Measurements from ENCODE around the gene SDCCAG8. TPM values are rescaled to one million over a fixed set of nuclear protein-coding genes. Genes with fewer than 3 reads are reported as not detected.

SDCCAG8 gene
- total RNA-seq, 2 donors from 2014 or later, result 18.4 to 18.8 TPM

DNA sequence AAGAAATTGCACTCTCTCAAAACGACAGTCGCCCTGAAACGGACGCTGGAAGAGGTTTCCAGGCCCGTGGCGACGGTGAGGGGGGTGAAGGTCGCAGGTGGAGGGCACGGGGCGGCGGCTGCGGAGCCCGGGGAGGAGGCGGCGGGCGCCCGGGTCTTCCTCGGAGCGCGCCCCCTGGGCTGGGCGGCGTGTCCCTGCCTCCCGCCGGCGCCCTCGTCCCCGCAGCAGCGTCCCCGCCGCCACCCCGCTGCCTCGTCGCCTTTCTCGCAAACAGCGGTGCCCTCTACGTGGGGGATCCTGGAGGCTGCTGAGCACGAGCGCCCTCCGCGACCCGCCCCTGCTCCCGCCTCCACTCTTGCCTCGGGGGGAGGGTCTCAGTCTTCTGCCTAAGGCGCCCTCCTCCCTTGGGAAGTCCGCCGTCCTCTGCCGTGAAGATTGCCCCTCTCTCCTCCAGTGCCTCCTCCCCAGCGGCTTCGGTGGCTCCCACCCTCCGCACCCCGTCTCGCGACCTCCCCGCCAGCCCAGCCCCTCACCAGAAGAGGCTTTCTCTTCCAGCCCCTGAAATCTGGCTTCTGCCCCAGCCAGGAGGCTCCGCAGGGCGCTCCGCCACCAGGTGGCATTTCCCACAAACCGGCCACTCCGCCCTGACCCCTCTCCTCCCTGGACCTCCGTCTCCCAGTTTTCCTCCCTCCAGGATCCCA lies 227.4 kb downstream of the SDCCAG8 start:
- DNase-seq, result no peak
- H3K4me3 ChIP-seq, result peak overlapping the region; percentile 16
- intact Hi-C loops (cut with DNase I), result no loop called here

DNA sequence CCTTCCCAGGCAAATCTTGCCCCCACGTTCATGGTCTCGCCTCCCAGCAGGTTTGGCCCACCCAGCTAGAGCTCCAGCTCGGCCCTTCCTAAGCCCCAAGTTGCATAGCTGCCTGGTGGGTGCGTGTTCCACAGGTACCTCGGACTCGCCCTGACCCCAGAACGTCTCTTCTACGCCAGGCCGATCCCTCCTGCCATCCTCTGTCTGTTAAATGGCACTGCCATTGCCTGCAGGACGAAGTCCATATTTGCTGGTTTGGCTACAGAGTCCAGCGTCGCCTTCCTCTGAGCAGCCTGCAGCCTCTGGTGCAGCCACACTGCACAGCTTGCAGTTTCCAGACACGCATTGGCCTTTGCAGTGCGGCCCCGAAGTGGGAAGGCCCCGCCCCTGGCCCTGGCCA lies 228.1 kb downstream of the SDCCAG8 start:
- Histone ChIP-seq H3K27ac (no peak overlapping the region), H3K9ac (ENCODE audit: low read depth in 2 of 2, low read length in 2 of 2) (no peak overlapping the region), H3K27me3 (no peaks in the 10 kb centered on the region), H3K4me3 (no peak overlapping the region), H3K9me3 (no peaks in the 10 kb centered on the region), H3K36me3 (no peaks in the 10 kb centered on the region), H3K4me1 (no peaks in the 10 kb centered on the region)
- intact Hi-C loops (cut with DNase I), result no loop called here
- DNase-seq, result no peak
- TF ChIP-seq, protein P1, sequence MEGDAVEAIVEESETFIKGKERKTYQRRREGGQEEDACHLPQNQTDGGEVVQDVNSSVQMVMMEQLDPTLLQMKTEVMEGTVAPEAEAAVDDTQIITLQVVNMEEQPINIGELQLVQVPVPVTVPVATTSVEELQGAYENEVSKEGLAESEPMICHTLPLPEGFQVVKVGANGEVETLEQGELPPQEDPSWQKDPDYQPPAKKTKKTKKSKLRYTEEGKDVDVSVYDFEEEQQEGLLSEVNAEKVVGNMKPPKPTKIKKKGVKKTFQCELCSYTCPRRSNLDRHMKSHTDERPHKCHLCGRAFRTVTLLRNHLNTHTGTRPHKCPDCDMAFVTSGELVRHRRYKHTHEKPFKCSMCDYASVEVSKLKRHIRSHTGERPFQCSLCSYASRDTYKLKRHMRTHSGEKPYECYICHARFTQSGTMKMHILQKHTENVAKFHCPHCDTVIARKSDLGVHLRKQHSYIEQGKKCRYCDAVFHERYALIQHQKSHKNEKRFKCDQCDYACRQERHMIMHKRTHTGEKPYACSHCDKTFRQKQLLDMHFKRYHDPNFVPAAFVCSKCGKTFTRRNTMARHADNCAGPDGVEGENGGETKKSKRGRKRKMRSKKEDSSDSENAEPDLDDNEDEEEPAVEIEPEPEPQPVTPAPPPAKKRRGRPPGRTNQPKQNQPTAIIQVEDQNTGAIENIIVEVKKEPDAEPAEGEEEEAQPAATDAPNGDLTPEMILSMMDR (IDR thresholded peaks at IDR 0.05), result no peak

More for the DNA sequence above, 227.4 kb downstream of the SDCCAG8 start:
- Histone ChIP-seq H3K36me3 (no peaks in the 10 kb centered on the region), H3K27me3 (no peaks in the 10 kb centered on the region), H3K9ac (ENCODE audit: low read depth in 2 of 2, low read length in 2 of 2) (peak overlapping the region in 1 of 2 donors; percentile 43), H3K4me1 (no peaks in the 10 kb centered on the region), H3K9me3 (no peaks in the 10 kb centered on the region), H3K27ac (no peak overlapping the region)
- TF ChIP-seq, protein P1 (IDR thresholded peaks at IDR 0.05), result no peak

DNA sequence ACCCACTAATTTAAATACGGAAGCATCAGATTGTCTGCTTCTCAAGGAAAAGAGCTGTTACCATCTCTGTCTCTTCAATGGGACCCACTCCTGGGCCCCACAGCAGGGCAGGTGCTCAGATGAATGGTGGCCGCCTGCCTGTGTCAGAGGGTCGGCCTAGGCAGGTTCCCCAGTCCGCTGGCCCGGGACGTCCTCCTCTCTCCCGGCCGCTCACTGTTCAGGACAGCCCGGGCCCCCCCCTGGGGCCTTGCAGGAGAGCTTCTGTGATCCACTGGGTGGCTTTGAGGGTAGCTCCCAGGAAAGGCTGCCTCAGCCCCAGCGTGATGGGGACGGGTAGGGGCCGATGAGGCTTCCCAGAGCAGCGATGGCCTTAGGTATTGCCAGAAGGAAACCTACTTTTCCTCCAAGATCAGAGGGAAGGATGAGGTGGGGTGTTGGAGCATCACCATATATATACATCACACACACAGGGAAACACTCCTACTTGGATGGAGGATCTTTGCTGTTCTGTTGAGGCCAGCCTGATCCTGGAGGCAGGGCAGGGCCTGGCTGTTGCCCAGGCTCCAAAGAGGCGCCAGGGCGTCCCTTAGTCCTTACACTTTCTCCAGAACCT lies 231.3 kb downstream of the SDCCAG8 start:
- DNase-seq, result no peak

DNA sequence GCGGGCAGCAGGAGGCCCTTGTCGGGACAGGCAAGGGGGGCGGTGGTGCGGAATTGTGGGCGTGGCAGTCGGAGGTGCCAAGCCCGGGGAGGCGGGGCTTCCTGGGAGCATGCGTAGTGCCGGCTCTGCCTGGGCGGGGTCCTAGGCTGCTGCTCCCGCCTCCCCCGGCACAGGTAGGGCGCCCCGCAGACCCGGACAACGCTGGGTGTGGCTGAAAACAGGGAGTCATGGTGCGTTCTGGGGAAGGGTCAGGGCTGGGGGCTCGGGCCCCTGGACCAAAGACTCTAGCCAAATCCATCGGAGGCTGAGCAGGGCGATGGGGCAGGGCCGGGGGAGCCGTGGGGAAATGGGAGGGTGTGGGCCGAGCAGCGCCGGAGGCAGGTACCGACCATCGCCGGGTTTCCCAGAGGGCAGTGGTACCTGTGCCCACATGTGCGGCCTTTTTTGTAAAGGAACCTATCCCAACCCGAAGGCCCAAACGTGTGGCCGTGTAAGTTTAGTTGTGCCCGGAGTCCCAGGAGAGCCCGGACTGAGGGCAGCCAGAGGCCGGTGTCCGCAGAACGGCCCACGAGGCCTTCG lies 231.9 kb downstream of the SDCCAG8 start:
- no peaks in the 10 kb centered on the region for H3K4me1 ChIP-seq
- no peaks in the 10 kb centered on the region for H3K27me3 ChIP-seq
- no peaks in the 10 kb centered on the region for H3K36me3 ChIP-seq
- H3K4me3 ChIP-seq, result no peak overlapping the region
- H3K27ac ChIP-seq, result no peak overlapping the region
- intact Hi-C loops (cut with DNase I), result no loop called here
- H3K9ac ChIP-seq (ENCODE audit: low read depth in 2 of 2, low read length in 2 of 2), result no peak overlapping the region
- no peaks in the 10 kb centered on the region for H3K9me3 ChIP-seq
- TF ChIP-seq, protein P1 (IDR thresholded peaks at IDR 0.05), result no peak
- peak; percentile 74 for DNase-seq

More for the DNA sequence above, 231.3 kb downstream of the SDCCAG8 start:
- Histone ChIP-seq H3K4me3 (no peak overlapping the region), H3K27me3 (no peaks in the 10 kb centered on the region), H3K9ac (ENCODE audit: low read depth in 2 of 2, low read length in 2 of 2) (no peak overlapping the region), H3K36me3 (no peaks in the 10 kb centered on the region), H3K4me1 (no peaks in the 10 kb centered on the region), H3K27ac (no peak overlapping the region), H3K9me3 (no peaks in the 10 kb centered on the region)
- TF ChIP-seq, protein P1 (IDR thresholded peaks at IDR 0.05), result no peak
- intact Hi-C loops (cut with DNase I), result no loop called here

DNA sequence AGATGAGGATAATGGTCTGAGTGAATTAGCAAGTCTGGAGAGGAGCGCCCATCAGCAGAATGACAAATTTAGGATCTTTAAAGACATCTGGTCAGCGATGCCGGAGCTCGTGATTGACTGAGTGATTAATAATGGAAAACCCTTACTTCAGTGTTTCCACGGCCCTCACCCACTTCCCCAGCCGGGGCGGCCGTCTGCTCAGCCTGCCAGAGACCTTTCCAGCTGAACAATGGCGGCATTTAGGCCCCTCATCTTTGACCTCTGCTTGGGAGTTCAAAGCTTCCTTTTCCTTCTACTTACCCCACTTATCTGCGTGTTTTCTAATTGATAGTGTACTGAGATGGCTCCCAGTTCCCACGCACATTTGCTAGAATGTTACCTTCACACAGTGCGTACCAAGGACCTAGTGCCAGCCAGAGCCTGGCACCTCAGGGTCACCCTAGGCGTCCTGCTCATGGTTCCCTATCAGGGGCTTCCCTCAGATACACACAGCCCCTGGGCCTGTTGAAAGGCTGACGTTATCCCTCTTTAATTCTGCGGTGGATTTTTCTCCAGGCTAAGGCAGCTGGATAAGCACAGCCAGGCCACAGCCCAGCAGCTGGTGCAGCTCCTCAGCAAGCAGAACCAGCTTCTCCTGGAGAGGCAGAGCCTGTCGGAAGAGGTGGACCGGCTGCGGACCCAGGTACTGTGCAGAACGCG lies 232.8 kb downstream of the SDCCAG8 start:
- H3K4me3 ChIP-seq, result no peak overlapping the region
- intact Hi-C loops (cut with DNase I), result no loop called here
- H3K9ac ChIP-seq (ENCODE audit: low read depth in 2 of 2, low read length in 2 of 2), result no peak overlapping the region
- DNase-seq, result no peak
- no peaks in the 10 kb centered on the region for H3K27me3 ChIP-seq
- TF ChIP-seq, protein P1 (IDR thresholded peaks at IDR 0.05), result no peak
- no peaks in the 10 kb centered on the region for H3K4me1 ChIP-seq
- no peaks in the 10 kb centered on the region for H3K9me3 ChIP-seq
- H3K27ac ChIP-seq, result no peak overlapping the region
- no peaks in the 10 kb centered on the region for H3K36me3 ChIP-seq
